HepG2 (cell line): ENCODE results near the gene LRRC3. TPM values are rescaled to one million over a fixed set of nuclear protein-coding genes. Genes with fewer than 3 reads are reported as not detected.
A peak's percentile ranks its signal among the peaks of the same experiment; 100 is the strongest.

ENCODE experiments used
- ARID3A ChIP-seq: IDR thresholded peaks from 2 replicates; pipeline ENCODE4 v1.6.1; 2012; ENCODE audit warnings: low read depth, low read length, improper control_type of control experiment
- BHLHE40 ChIP-seq: IDR thresholded peaks from 2 replicates; pipeline ENCODE4 v1.6.1; 2011; ENCODE audit warnings: low read length, improper control_type of control experiment
- DZIP1 ChIP-seq: sonication (generic); formaldehyde crosslinking; IDR thresholded peaks from 2 replicates; pipeline ENCODE4 v1.5.0; 2020; ENCODE audit warnings: mild to moderate bottlenecking, missing genetic modification reagents
- POGK ChIP-seq: sonication (generic); formaldehyde crosslinking; conservative IDR thresholded peaks from 2 replicates; pipeline ENCODE4 v1.8.0; 2022; ENCODE audit warnings: mild to moderate bottlenecking, moderate library complexity, missing genetic modification reagents
- SMAD9 ChIP-seq: sonication (generic); formaldehyde crosslinking; IDR thresholded peaks from 2 replicates; pipeline ENCODE4 v1.5.1; 2020; ENCODE audit warnings: mild to moderate bottlenecking, missing genetic modification reagents
- SOX6 ChIP-seq, 2 experiments: fragments of 450-650 bp in 1 of 2; sonication (generic) in 1 of 2; formaldehyde crosslinking in 1 of 2; IDR thresholded peaks; 2 replicates each; pipeline versions ENCODE4 v1.4.0 to v1.6.1; 2017 to 2020; ENCODE audit warnings: antibody characterized with exemption in 1 of 2, mild to moderate bottlenecking in 1 of 2, missing genetic modification reagents in 1 of 2
- SRSF4 ChIP-seq: fragments of 200-400 bp; formaldehyde crosslinking; IDR thresholded peaks from one replicate; pipeline ENCODE4 v1.6.1; 2018; ENCODE audit warnings: mild to moderate bottlenecking, low read depth, low read length, moderate library complexity; ENCODE audit not compliant: poor library complexity, severe bottlenecking
- ZBTB3 ChIP-seq: sonication (generic); formaldehyde crosslinking; IDR thresholded peaks from 2 replicates; pipeline ENCODE4 v1.4.0; 2020; ENCODE audit warnings: low read depth, mild to moderate bottlenecking, moderate library complexity, missing genetic modification reagents, borderline replicate concordance
- ZFP36 ChIP-seq: fragments of 150-350 bp; IDR thresholded peaks from 2 replicates; pipeline ENCODE4 v1.6.1; 2018; ENCODE audit warnings: borderline replicate concordance, low read length, low read depth; ENCODE audit not compliant: partially characterized antibody
- ZNF18 ChIP-seq: sonication (generic); formaldehyde crosslinking; IDR thresholded peaks from 2 replicates; pipeline ENCODE4 v1.8.0; 2022; ENCODE audit warnings: mild to moderate bottlenecking, missing genetic modification reagents; ENCODE audit not compliant: insufficient replicate concordance
- ZNF33B ChIP-seq: sonication (generic); formaldehyde crosslinking; IDR thresholded peaks from 2 replicates; pipeline ENCODE4 v1.5.1; 2020; ENCODE audit warnings: mild to moderate bottlenecking, missing genetic modification reagents
- ZNF512B ChIP-seq: sonication (generic); formaldehyde crosslinking; IDR thresholded peaks from 2 replicates; pipeline ENCODE4 v1.5.1; 2020; ENCODE audit warnings: missing genetic modification reagents, mild to moderate bottlenecking, borderline replicate concordance
- ZNF781 ChIP-seq: sonication (generic); formaldehyde crosslinking; IDR thresholded peaks from 2 replicates; pipeline ENCODE4 v1.5.1; 2020; ENCODE audit warnings: borderline replicate concordance, mild to moderate bottlenecking, missing genetic modification reagents; ENCODE audit errors: not compliant biosample characterization
- ZNF83 ChIP-seq: sonication (generic); formaldehyde crosslinking; IDR thresholded peaks from 2 replicates; pipeline ENCODE4 v1.4.0; 2020; ENCODE audit warnings: missing genetic modification reagents, mild to moderate bottlenecking, borderline replicate concordance
- ZNF891 ChIP-seq: sonication (generic); formaldehyde crosslinking; IDR thresholded peaks from 2 replicates; pipeline ENCODE4 v1.5.0; 2020; ENCODE audit warnings: mild to moderate bottlenecking, missing genetic modification reagents
- ZSCAN25 ChIP-seq: sonication (generic); formaldehyde crosslinking; IDR thresholded peaks from 2 replicates; pipeline ENCODE4 v1.8.0; 2022; ENCODE audit warnings: mild to moderate bottlenecking, missing genetic modification reagents
- polyA plus RNA-seq, 8 experiments: library from polyadenylated mRNA; depleted of rRNA in 3 of 8; stranded (reverse) in 7 of 8; unstranded in 1 of 8; fragments of >200 nt; fragmentation: Illumina TruSeq in 4 of 8; extraction: Trizol in 4 of 8; gene quantifications; 2 replicates each; pipeline versions ENCODE4 v1.2.1 to v1.2.3, GENCODE V29; 2011 to 2016; ENCODE audit warnings: low read depth in 4 of 8, missing spikeins in 1 of 8, mixed read lengths in 1 of 8; ENCODE audit not compliant: insufficient read depth in 1 of 8
- total RNA-seq, 5 experiments: library from RNA; depleted of rRNA; stranded (reverse); fragments of >200 nt; fragmentation: Illumina TruSeq; extraction: Trizol; gene quantifications; 2 replicates each; pipeline ENCODE4 v1.2.3, GENCODE V29; 2016; ENCODE audit warnings: low read depth in 1 of 5

Gene LRRC3
- total and polyA plus RNA-seq, 2 of the 13 experiments (the other 11 are each of a cell fraction or from before 2014, with no cell fraction given): 4.8 to 16.5 TPM

GRCh38 chr21:44510508-44511218, 55.4 kb downstream of the LRRC3 start (continued):
- TF ChIP-seq ZNF781 (CRISPR knock-in tag) (no peak), DZIP1 (peak; percentile 89; the same call in 1 of the 2 replicates), POGK (CRISPR knock-in tag) (0 out of 2 replicates have a peak, but pooled peaks have one; percentile 51), ZNF512B (no peak; the same call in 1 of the 2 replicates), SRSF4 (no peak), ARID3A (no peak), ZNF33B (CRISPR knock-in tag) (no peak), ZNF83 (CRISPR knock-in tag) (no peak), BHLHE40 (0 out of 2 replicates have a peak, but pooled peaks have one; percentile 11), SMAD9 (no peak), ZBTB3 (CRISPR knock-in tag) (no peak), ZNF18 (CRISPR knock-in tag) (no peak), ZNF891 (CRISPR knock-in tag) (peak; percentile 75; the same call in 1 of the 2 replicates), ZFP36 (no peak), ZSCAN25 (peak; percentile 86), SOX6 (IDR thresholded peaks at IDR 0.05) (no peak), SOX6 (CRISPR knock-in tag; IDR thresholded peaks at IDR 0.05) (peak; percentile 37; the same call in 1 of the 2 replicates)
